Stomach smooth muscle (tissue), 2 donors: Measurements from ENCODE around the gene HOXC13.

Experiments
- H3K27ac ChIP-seq: one replicate; pipeline ENCODE4 v1.7.0; 2013; ENCODE audit warnings: mild to moderate bottlenecking, low read length, inconsistent platforms
- H3K27me3 ChIP-seq, 2 donors: one replicate each; pipeline ENCODE4 v1.7.0; 2013; ENCODE audit warnings: low read length in 2 of 2; ENCODE audit not compliant: insufficient read depth in 2 of 2, control insufficient read depth in 1 of 2
- H3K36me3 ChIP-seq, 2 donors: one replicate each; pipeline ENCODE4 v1.7.0; 2013; ENCODE audit warnings: low read length in 2 of 2; ENCODE audit not compliant: control insufficient read depth in 2 of 2, insufficient read depth in 2 of 2
- H3K4me1 ChIP-seq: one replicate; pipeline ENCODE4 v1.7.0; 2013; ENCODE audit warnings: low read length; ENCODE audit not compliant: control insufficient read depth, insufficient read depth
- H3K4me3 ChIP-seq, 2 donors: one replicate each; pipeline ENCODE4 v1.7.0; 2013; ENCODE audit warnings: low read length in 2 of 2
- H3K9ac ChIP-seq, 2 donors: one replicate each; pipeline ENCODE4 v1.7.0; 2013; ENCODE audit warnings: low read length in 2 of 2, mild to moderate bottlenecking in 1 of 2
- H3K9me3 ChIP-seq, 2 donors: one replicate each; pipeline ENCODE4 v1.7.0; 2013; ENCODE audit warnings: low read length in 2 of 2; ENCODE audit not compliant: control insufficient read depth in 2 of 2
- donor health status: healthy.
- donor health status: Pancreatic carcinoma.

HOXC13 gene

DNA sequence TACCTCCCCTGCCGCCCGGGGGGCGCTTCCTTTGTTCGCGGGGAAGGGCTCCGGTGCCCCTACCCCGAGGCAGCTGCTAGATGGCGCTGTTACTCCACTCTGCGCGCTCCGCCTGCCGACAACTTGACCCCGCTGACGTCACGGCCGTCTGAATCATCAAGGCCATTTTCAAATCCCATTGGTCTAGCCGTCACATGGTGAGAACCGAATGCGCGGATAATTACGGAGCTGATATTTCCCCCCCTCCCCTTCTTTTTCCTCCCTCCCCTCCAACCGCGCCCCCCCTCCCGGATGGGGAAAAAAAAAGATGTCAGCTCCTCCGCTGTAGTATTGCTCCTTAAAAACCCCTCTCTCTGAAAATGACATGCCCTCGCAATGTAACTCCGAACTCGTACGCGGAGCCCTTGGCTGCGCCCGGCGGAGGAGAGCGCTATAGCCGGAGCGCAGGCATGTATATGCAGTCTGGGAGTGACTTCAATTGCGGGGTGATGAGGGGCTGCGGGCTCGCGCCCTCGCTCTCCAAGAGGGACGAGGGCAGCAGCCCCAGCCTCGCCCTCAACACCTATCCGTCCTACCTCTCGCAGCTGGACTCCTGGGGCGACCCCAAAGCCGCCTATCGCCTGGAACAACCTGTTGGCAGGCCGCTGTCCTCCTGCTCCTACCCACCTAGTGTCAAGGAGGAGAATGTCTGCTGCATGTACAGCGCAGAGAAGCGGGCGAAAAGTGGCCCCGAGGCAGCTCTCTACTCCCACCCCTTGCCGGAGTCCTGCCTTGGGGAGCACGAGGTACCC, 46.5 kb downstream of the HOXC13 start, which contains the start of gene HOXC10:
TSS of gene HOXC10 (plus strand) at position 246 of the 791 bp plus-strand sequence. CDS start at position 360, 114 bp downstream.
- Histone ChIP-seq H3K9ac (no peak within 1 kb of the TSS), H3K27ac (no peak within 1 kb of the TSS), H3K4me1 (peaks cover 18% of the 10 kb centered on the region), H3K27me3 (peaks cover 87 to 94% of the 10 kb centered on the region in 2 donors), H3K36me3 (no peaks in the 10 kb centered on the region), H3K4me3 (peak within 1 kb of the TSS in 1 of 2 donors; percentile 29), H3K9me3 (no peaks in the 10 kb centered on the region)

GRCh38 chr12:53985692-53985993, 47.0 kb downstream of the HOXC13 start:
- peaks cover 18% of the 10 kb centered on the region for H3K4me1 ChIP-seq
- peak overlapping the region in 1 of 2 donors; percentile 22 for H3K4me3 ChIP-seq
- peaks cover 90 to 97% of the 10 kb centered on the region in 2 donors for H3K27me3 ChIP-seq
- no peak overlapping the region for H3K27ac ChIP-seq
- H3K9ac ChIP-seq, result no peak overlapping the region
- no peaks in the 10 kb centered on the region for H3K36me3 ChIP-seq
- H3K9me3 ChIP-seq, result no peaks in the 10 kb centered on the region

- Histone ChIP-seq H3K27me3 (peaks cover 90 to 97% of the 10 kb centered on the region in 2 donors), H3K9me3 (no peaks in the 10 kb centered on the region), H3K9ac (no peak overlapping the region), H3K27ac (no peak overlapping the region), H3K4me3 (peak overlapping the region in 1 of 2 donors; percentile 22), H3K36me3 (no peaks in the 10 kb centered on the region), H3K4me1 (peaks cover 18% of the 10 kb centered on the region)
Measured at GRCh38 chr12:53985994-53986685, 47.5 kb downstream of the HOXC13 start.

DNA sequence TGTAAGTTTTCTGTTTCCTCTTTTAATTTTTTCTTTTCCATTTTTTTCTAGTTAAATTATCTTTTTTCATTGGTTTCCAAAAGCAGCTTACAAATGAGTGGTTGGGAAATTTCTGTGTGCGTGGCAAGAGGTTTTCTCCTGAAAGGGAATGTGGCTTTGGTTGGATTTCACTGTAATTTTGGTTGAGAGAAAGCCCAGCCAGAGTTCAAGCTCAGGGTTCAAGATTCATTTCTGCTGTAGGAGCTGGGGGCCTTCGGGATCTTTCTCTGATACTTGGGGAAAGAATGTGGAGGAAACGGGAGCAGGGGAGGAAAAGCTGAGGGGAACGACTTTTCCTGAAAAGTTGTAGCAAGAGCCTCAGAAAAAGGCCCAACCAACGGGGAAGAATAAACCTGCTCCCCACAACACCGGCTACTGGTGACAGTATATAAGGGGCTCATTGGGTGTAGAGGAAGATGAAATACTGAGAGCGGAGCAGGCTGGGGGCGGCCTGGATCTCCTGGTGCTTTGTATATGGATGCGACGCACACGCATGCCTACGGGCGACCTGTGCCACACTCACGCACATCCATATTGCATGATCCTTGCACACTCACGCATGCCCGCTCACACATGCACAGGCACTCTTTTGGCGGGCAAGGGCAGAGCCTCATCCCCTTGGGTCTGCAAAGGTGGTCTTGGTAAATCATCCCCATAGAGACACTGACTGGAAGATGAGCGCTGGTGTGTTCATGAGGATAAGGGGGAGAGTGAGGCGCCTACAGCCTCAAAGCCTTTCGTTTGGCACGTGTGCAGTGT, 48.3 kb downstream of the HOXC13 start:
- Histone ChIP-seq H3K9me3 (no peaks in the 10 kb centered on the region), H3K9ac (no peak overlapping the region), H3K36me3 (no peaks in the 10 kb centered on the region), H3K27me3 (peaks cover 91 to 98% of the 10 kb centered on the region in 2 donors), H3K4me1 (peaks cover 18% of the 10 kb centered on the region), H3K27ac (no peak overlapping the region), H3K4me3 (no peak overlapping the region)

- Histone ChIP-seq H3K4me1 (peaks cover 18% of the 10 kb centered on the region), H3K9ac (no peak overlapping the region), H3K27me3 (peaks cover 89 to 98% of the 10 kb centered on the region in 2 donors), H3K36me3 (no peaks in the 10 kb centered on the region), H3K27ac (no peak overlapping the region), H3K4me3 (no peak overlapping the region), H3K9me3 (no peaks in the 10 kb centered on the region)
Measured at GRCh38 chr12:53987787-53988230, 49.2 kb downstream of the HOXC13 start.

- H3K36me3 ChIP-seq, result no peaks in the 10 kb centered on the region
- no peak overlapping the region for H3K9ac ChIP-seq
- no peak overlapping the region for H3K4me3 ChIP-seq
- no peak overlapping the region for H3K27ac ChIP-seq
- peaks cover 0 to 4% of the 10 kb centered on the region in 2 donors for H3K9me3 ChIP-seq
- peaks cover 88 to 98% of the 10 kb centered on the region in 2 donors for H3K27me3 ChIP-seq
- H3K4me1 ChIP-seq, result peaks cover 15% of the 10 kb centered on the region
Measured at GRCh38 chr12:53988541-53989226, 50.1 kb downstream of the HOXC13 start.

DNA sequence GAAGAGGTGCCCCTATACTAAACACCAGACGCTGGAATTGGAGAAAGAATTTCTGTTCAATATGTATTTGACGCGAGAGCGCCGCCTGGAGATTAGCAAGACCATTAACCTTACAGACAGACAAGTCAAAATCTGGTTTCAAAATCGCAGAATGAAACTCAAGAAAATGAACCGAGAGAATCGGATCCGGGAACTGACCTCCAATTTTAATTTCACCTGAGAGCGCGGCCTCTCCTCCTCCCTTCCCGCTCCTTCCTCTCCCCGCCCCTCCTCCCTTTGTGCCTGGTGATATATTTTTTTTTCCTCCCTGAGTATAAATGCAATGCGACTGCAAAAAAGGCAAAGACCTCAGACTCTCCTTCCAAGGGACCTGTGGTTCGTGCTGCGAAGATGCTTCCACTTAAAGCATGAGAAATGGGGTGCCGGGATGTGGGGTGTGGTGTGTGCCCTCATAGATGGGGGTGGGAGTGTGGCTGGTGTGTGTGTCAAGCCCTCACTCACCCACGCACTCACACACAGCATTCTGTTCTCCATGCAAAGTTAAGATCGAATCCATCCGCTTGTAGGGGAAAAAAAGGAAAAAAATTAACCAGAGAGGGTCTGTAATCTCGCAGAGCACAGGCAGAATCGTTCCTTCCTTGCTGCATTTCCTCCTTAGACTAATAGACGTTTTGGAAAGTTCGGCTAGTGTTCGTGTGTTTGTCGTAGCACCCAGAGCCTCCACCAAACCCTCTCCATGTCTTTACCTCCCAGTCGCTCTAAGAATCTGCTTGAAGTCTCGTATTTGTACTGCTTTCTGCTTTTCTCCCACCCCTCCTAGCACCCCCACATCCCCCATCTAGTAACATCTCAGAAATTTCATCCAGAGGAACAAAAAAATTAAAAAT, 50.8 kb downstream of the HOXC13 start:
- peaks cover 89 to 98% of the 10 kb centered on the region in 2 donors for H3K27me3 ChIP-seq
- no peak overlapping the region for H3K4me3 ChIP-seq
- H3K27ac ChIP-seq, result no peak overlapping the region
- H3K9me3 ChIP-seq, result peaks cover 0 to 4% of the 10 kb centered on the region in 2 donors
- no peaks in the 10 kb centered on the region for H3K36me3 ChIP-seq
- H3K4me1 ChIP-seq, result peaks cover 18% of the 10 kb centered on the region
- H3K9ac ChIP-seq, result no peak overlapping the region

DNA sequence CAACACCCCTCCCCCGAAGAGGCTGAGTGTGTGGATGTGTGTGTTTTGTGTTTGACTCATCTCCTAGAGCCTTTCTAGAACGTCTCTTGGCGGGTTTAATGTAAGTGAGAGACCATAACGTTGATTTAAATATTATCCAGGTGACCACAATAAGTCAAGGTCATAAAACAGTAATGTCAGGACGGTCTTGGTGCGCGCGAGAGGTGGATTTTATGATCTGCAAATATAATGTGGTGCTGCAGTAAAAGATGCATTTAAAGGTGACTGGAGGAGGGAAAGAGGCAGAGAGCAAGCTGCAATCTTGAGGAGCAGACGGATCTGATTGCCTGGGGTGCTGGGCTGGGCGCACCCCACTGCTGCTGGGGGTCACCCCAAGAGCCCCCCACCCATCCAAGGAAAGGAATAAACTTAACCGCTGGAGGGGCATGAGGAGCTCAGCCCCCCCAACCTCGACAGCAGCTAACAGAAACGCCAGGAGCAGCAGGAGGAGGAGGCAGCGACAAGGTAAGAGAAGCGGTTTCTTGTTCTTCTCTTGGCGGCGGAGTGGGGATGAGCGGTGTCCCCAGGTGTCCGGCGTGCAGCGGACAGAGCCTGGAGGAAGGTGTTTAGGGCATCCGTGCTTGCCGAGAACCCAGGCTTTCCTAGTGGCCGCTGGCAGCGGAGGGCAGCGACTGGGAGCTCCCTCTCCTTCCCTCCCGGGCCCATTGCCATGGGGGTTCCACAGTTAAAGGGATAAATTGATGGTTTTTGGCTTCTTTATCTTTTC, 51.9 kb downstream of the HOXC13 start:
- Histone ChIP-seq H3K9ac (no peak overlapping the region), H3K4me3 (no peak overlapping the region), H3K9me3 (peaks cover 0 to 4% of the 10 kb centered on the region in 2 donors), H3K36me3 (no peaks in the 10 kb centered on the region), H3K27ac (no peak overlapping the region), H3K27me3 (peaks cover 94 to 100% of the 10 kb centered on the region in 2 donors), H3K4me1 (peaks cover 21% of the 10 kb centered on the region)

DNA sequence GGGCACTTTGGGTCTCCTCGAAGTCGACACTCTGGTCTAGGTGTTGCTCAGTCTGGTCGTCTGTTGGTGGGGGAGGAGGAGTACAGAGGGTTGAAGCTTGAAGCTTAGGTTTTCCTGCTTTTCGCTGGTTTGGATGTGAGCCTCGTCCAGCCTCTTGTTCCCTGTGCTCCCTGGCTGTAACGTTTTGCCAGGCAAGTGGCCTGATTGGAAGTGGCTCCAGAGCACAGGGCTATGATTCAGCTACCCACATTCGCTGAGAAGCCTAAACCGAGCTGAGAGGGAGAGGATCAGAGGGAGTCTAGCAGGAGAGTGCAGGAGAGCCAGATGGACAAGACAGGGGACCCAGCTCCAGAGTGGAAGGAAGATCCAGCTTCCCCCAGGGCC, 52.4 kb downstream of the HOXC13 start:
- H3K9ac ChIP-seq, result no peak overlapping the region
- H3K9me3 ChIP-seq, result peaks cover 0 to 4% of the 10 kb centered on the region in 2 donors
- peaks cover 20% of the 10 kb centered on the region for H3K4me1 ChIP-seq
- no peak overlapping the region for H3K4me3 ChIP-seq
- H3K27ac ChIP-seq, result no peak overlapping the region
- H3K27me3 ChIP-seq, result peaks cover 92 to 100% of the 10 kb centered on the region in 2 donors
- H3K36me3 ChIP-seq, result no peaks in the 10 kb centered on the region
